GM21576 (cell line): ENCODE measurements around the gene CMTM7.

Experiments used
- ATAC-seq: cut with Tn5 transposase; IDR thresholded peaks from one replicate; pipeline ENCODE4 v1.9.1; 2021; ENCODE audit warnings: mild to moderate bottlenecking, moderate library complexity; ENCODE audit not compliant: unreplicated experiment

The CMTM7 gene

GRCh38 chr3:32484436-32484835 is 92.8 kb downstream of the CMTM7 start:
- ATAC-seq = no peak

- ATAC-seq = no peak
Observed at GRCh38 chr3:32487781-32488473, 96.3 kb downstream of the CMTM7 start.

- ATAC-seq = no peak
Observed at GRCh38 chr3:32488474-32489008, 96.9 kb downstream of the CMTM7 start.

GRCh38 chr3:32492684-32493436 is 101.2 kb downstream of the CMTM7 start:
- ATAC-seq = no peak

GRCh38 chr3:32493437-32494414 is 102.1 kb downstream of the CMTM7 start:
- peak; percentile 65 for ATAC-seq

GRCh38 chr3:32495085-32495484 is 103.4 kb downstream of the CMTM7 start:
- ATAC-seq = no peak

GRCh38 chr3:32495609-32496008 is 104.0 kb downstream of the CMTM7 start:
- no peak for ATAC-seq

- ATAC-seq = no peak
Observed at GRCh38 chr3:32498252-32498651, 106.6 kb downstream of the CMTM7 start.

GRCh38 chr3:32498992-32499391 is 107.3 kb downstream of the CMTM7 start:
- ATAC-seq = no peak

GRCh38 chr3:32499585-32499984 is 107.9 kb downstream of the CMTM7 start:
- no peak for ATAC-seq

GRCh38 chr3:32500231-32500630 is 108.6 kb downstream of the CMTM7 start:
- ATAC-seq = no peak

GRCh38 chr3:32500880-32501782 is 109.5 kb downstream of the CMTM7 start:
- no peak for ATAC-seq

GRCh38 chr3:32501783-32502117 is 110.1 kb downstream of the CMTM7 start:
- peak; percentile 2 for ATAC-seq

- ATAC-seq = peak; percentile 68
Observed at GRCh38 chr3:32502118-32502945, 110.7 kb downstream of the CMTM7 start, which contains the start of gene CMTM6. Gene CMTM6, minus strand, starts transcription at chr3:32502852. Its CDS starts 107 bp downstream, at chr3:32502745.

- ATAC-seq = no peak
Observed at GRCh38 chr3:32502946-32503286, 111.3 kb downstream of the CMTM7 start.
